Right hindlimb (tissue), 1 donor: ENCODE results near the gene ACVR1.

Experiments
- DNase-seq: peaks from one replicate; pipeline ENCODE4 v3.0.0-alpha.2; 2018

Gene ACVR1

DNA sequence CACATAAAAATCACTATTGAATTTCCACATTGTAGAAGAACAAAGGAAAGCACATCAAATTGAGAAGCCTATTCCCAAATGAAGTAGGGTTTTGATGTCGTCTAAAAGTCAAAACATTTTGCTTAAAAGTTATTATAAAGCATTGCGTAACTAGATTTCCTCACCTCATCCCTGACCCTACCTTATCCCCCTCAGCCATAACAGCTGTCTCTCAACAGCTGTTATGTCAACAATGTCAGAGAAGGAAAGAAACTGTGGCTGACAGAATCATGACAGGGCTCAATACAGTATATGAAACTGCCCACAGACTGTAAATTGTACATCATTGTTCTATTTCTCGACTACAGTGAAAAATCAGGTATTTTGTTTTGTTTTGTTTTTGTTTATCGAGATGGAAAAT is 184.4 kb downstream of the ACVR1 start:
- no peak for DNase-seq

DNA sequence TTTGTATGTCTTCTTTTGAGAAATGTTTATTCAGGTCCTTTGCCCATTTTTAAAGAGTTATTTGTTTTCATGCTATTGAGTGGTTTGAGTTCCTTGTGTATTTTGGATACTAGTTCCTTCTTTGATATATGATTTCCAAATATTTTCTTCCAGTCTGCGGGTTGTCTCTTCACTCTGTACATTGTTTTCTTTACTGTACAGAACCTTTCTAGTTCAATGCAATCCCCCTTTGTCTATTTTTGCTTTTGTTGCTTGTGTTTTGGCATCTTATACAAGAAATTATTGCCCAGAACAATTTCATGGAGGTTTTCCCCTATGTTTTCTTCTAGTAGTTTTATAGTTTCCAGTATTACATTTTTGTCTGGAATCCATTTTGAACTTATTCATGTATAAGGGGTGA is 185.0 kb downstream of the ACVR1 start:
- DNase-seq = no peak
